Endothelial cell of umbilical vein (primary cell): ENCODE measurements around the gene EPB41L4B. TPM values are rescaled to one million over a fixed set of nuclear protein-coding genes. Genes with fewer than 3 reads are reported as not detected.
A peak's percentile ranks its signal among the peaks of the same experiment; 100 is the strongest.

Experiments used
- BruUV-seq: library from RNA; stranded (reverse); fragments of 400-500 nt; replicated peaks from 2 replicates; lab custom pipeline; 2021; lab: Mats Ljungman, UMichigan
- CTCF ChIA-PET: fragments of 300-600, 350-600 bp; sonication (Branson Sonifier 250); formaldehyde crosslinking; loops from one replicate; lab custom pipeline; 2021; ENCODE audit warnings: antibody characterized with exemption, inconsistent platforms; lab: Charles Lee
- POLR2A ChIA-PET: fragments of 300-600, 350-600 bp; sonication (Branson Sonifier 250); formaldehyde crosslinking; loops from one replicate; lab custom pipeline; 2021; ENCODE audit warnings: antibody characterized with exemption, inconsistent platforms; lab: Charles Lee
- DNase-seq: peaks from one replicate; pipeline ENCODE4 v3.0.0-alpha.2; 2011; ENCODE audit warnings: low read depth, low spot score
- FAIRE-seq: peaks from 2 replicates; lab custom pipeline; 2011; peaks lifted over from hg19 to GRCh38; lab: Jason Lieb, UNC
- H2AFZ ChIP-seq: 2 replicates; pipeline ENCODE4 v1.6.0; 2012; ENCODE audit warnings: low read depth, low read length, control low read depth, inconsistent platforms
- H3K27ac ChIP-seq: 2 replicates; pipeline ENCODE4 v1.5.1; 2011; ENCODE audit warnings: low read depth, mild to moderate bottlenecking, control low read depth, low read length, moderate library complexity; ENCODE audit not compliant: insufficient read depth
- H3K27me3 ChIP-seq, 2 experiments: 2 replicates each; pipeline versions ENCODE4 v1.6.0 to v1.6.1; 2011; ENCODE audit warnings: low read length in 2 of 2, mixed read lengths in 1 of 2; ENCODE audit not compliant: control insufficient read depth in 2 of 2, insufficient read depth in 2 of 2
- H3K36me3 ChIP-seq, 2 experiments: 2 replicates in 1 of 2; 3 replicates in 1 of 2; pipeline ENCODE4 v1.5.1; 2011; ENCODE audit warnings: low read length in 2 of 2, mild to moderate bottlenecking in 1 of 2, moderate library complexity in 1 of 2; ENCODE audit not compliant: control insufficient read depth in 2 of 2, insufficient read depth in 2 of 2; ENCODE audit errors: extremely low read depth in 1 of 2
- H3K4me1 ChIP-seq: 3 replicates; pipeline ENCODE4 v1.5.1; 2011; ENCODE audit warnings: mild to moderate bottlenecking, low read length; ENCODE audit not compliant: control insufficient read depth, insufficient read depth; ENCODE audit errors: extremely low read depth
- H3K4me2 ChIP-seq: 2 replicates; pipeline ENCODE4 v1.6.1; 2011; ENCODE audit warnings: low read length, control low read depth, mixed read lengths; ENCODE audit not compliant: insufficient read depth
- H3K4me3 ChIP-seq, 3 experiments: fragments of 200-600 bp in 1 of 3; sonication (generic), shearing (Covaris generic) in 1 of 3; replicated peaks in 1 of 3; 2 replicates each; pipeline ENCODE4 v1.5.1; 2011 to 2016; ENCODE audit warnings: control low read depth in 3 of 3, low read length in 3 of 3, mild to moderate bottlenecking in 2 of 3, inconsistent platforms in 1 of 3, low read depth in 1 of 3, moderate library complexity in 1 of 3; ENCODE audit not compliant: insufficient read depth in 1 of 3
- H3K79me2 ChIP-seq: 2 replicates; pipeline ENCODE4 v1.6.0; 2012; ENCODE audit warnings: low read length, inconsistent platforms; ENCODE audit not compliant: control insufficient read depth, insufficient read depth
- H3K9ac ChIP-seq: replicated peaks from 2 replicates; pipeline ENCODE3; 2011; ENCODE audit warnings: low read length, control low read depth; ENCODE audit not compliant: insufficient read depth; ENCODE audit errors: extremely low read depth
- H3K9me1 ChIP-seq: replicated peaks from 3 replicates; pipeline ENCODE4 v1.6.0; 2011; ENCODE audit warnings: mild to moderate bottlenecking, low read length; ENCODE audit not compliant: control insufficient read depth, insufficient read depth; ENCODE audit errors: extremely low read depth
- H3K9me3 ChIP-seq: replicated peaks from 2 replicates; pipeline ENCODE4 v1.5.1; 2012; ENCODE audit warnings: low read length, inconsistent platforms; ENCODE audit not compliant: control insufficient read depth, insufficient read depth
- H4K20me1 ChIP-seq: replicated peaks from 2 replicates; pipeline ENCODE3; 2011; ENCODE audit warnings: mild to moderate bottlenecking, low read length; ENCODE audit not compliant: control insufficient read depth, insufficient read depth; ENCODE audit errors: extremely low read depth
- CTCF ChIP-seq, 2 donors: IDR thresholded peaks; 1 replicate in 1 of 2; 2 replicates in 1 of 2; pipeline ENCODE4 v1.5.1; 2011; ENCODE audit warnings: low read length in 2 of 2, mild to moderate bottlenecking in 2 of 2, moderate library complexity in 2 of 2, control low read depth in 1 of 2, inconsistent platforms in 1 of 2, low read depth in 1 of 2; ENCODE audit not compliant: insufficient read depth in 1 of 2; ENCODE audit errors: extremely low read depth in 1 of 2
- MAX ChIP-seq: IDR thresholded peaks from 2 replicates; pipeline ENCODE4 v1.6.1; 2011; ENCODE audit not compliant: insufficient read depth, insufficient read length
- dilution Hi-C: fragments of 300-500 bp; cut with MboI; formaldehyde crosslinking; loops from one replicate; pipeline ENCODE4 v1.15.0; 2019; ENCODE audit warnings: low sequenced_read_pairs; ENCODE audit not compliant: extremely low pct_ligation_motif_present
- intact Hi-C: fragments of 100-400 bp; cut with micrococcal nuclease; formaldehyde crosslinking; loops from one replicate; pipeline ENCODE4 v1.10.0; 2022
- polyA plus RNA-seq, 4 experiments: library from polyadenylated mRNA; depleted of rRNA in 3 of 4; stranded (reverse) in 3 of 4; unstranded in 1 of 4; fragments of >200 nt; gene quantifications; 2 replicates each; pipeline versions ENCODE4 v1.2.1 to v1.2.3, GENCODE V29; 2011 to 2012; ENCODE audit warnings: missing spikeins in 1 of 4
- total RNA-seq: library from RNA; stranded (reverse); gene quantifications from 2 replicates; pipeline ENCODE4 v1.2.3, GENCODE V29; 2021

EPB41L4B gene
- total and polyA plus RNA-seq, 2 donors (not counting 3 experiments of a cell fraction or from before 2014, with no cell fraction given), result 0.10 to 0.15 TPM

GRCh38 chr9:109198736-109199382 lies 122.0 kb downstream of the EPB41L4B start:
- CTCF ChIA-PET, result interaction anchor here (0.6 to 1.6 kb wide), 3 partner anchors 16 to 245 kb away, joined by 3 to 7 read pairs (median 4); no protein-coding TSS in a partner anchor
- dilution Hi-C loops, result no loop called here

More at GRCh38 chr9:109198736-109199382, 122.0 kb downstream of the EPB41L4B start:
- DNase-seq (no peak), FAIRE-seq (no peak)
- TF ChIP-seq MAX (no peak), CTCF (IDR thresholded peaks at IDR 0.05; ENCODE audit: extremely low read depth in 1 of 2, insufficient read depth in 1 of 2, low read depth in 1 of 2, low read length in 2 of 2) (peak in 1 of 2 donors; percentile 3)
- Histone ChIP-seq H3K27me3 (peaks cover 0 to 2% of the 10 kb centered on the region in 2 experiments), H3K4me2 (no peak overlapping the region), H3K9me3 (no peaks in the 10 kb centered on the region), H3K4me1 (no peaks in the 10 kb centered on the region), H4K20me1 (no peaks in the 10 kb centered on the region), H3K9me1 (no peaks in the 10 kb centered on the region), H3K4me3 (no peak overlapping the region), H3K9ac (no peak overlapping the region), H3K27ac (no peak overlapping the region), H3K36me3 (no peaks in the 10 kb centered on the region), H3K79me2 (no peaks in the 10 kb centered on the region), H2AFZ (no peak overlapping the region)
- POLR2A ChIA-PET, result no interaction called here
- BruUV-seq, result no TSS peak
- intact Hi-C loops, result no loop called here
